ENCODE results near the gene C21orf91.

GRCh38 chr21:17828223-17828622 is 9.1 kb upstream of the C21orf91 start:
- TF ChIP-seq CTCF (IDR thresholded peaks at IDR 0.05; ENCODE audit: insufficient read depth, low read length, poor library complexity, severe bottlenecking) (no peak), EZH2phosphoT487 (conservative IDR thresholded peaks at IDR 0.05; ENCODE audit: low read length) (no peak)
